Measurements from ENCODE around the gene RNF183.

DNA sequence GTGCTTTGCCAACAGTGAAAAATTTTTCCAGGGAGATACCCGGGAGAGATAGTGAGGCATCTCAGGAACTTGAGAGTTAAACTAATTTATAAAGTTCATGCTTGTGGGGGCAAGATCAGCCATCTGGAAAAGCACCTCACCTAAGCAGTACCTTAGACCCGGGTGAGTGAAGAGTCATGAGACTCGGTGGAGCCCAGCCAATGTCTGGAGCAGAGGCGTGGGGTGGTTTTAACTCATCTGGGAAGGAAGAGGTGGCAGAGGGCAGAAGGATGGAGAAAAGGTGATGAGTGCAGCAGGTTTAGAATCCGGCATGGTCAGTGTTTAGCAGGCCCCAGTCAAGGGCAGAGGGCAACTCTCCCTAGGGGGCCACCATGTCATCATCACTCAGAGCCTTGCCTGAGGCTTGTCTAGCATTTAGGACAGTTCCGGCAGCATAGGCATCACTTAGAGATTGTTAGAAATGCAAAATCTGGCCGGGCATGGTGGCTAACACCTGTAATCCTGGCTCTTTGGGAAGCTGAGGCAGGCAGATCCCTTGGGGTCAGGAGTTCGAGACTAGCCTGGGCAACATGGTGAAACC, 4.3 kb upstream of the RNF183 start:
- TF ChIP-seq, protein P1, sequence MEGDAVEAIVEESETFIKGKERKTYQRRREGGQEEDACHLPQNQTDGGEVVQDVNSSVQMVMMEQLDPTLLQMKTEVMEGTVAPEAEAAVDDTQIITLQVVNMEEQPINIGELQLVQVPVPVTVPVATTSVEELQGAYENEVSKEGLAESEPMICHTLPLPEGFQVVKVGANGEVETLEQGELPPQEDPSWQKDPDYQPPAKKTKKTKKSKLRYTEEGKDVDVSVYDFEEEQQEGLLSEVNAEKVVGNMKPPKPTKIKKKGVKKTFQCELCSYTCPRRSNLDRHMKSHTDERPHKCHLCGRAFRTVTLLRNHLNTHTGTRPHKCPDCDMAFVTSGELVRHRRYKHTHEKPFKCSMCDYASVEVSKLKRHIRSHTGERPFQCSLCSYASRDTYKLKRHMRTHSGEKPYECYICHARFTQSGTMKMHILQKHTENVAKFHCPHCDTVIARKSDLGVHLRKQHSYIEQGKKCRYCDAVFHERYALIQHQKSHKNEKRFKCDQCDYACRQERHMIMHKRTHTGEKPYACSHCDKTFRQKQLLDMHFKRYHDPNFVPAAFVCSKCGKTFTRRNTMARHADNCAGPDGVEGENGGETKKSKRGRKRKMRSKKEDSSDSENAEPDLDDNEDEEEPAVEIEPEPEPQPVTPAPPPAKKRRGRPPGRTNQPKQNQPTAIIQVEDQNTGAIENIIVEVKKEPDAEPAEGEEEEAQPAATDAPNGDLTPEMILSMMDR (IDR thresholded peaks at IDR 0.05 in 4 of 5, conservative IDR thresholded peaks at IDR 0.05 in 1 of 5): no peak
- no peak for TF ChIP-seq POLR2A (IDR thresholded peaks at IDR 0.05)

Data from gastrocnemius medialis (tissue), 4 donors.